HCT116 (cell line): ENCODE results near the gene PHYHIPL.

Source experiments
- ATF3 ChIP-seq: IDR thresholded peaks from 2 replicates; pipeline ENCODE4 v1.6.1; 2012
- CTCF ChIP-seq, 3 experiments: fragments of 200-600 bp in 1 of 3; sonication (generic) in 1 of 3; IDR thresholded peaks in 2 of 3; conservative IDR thresholded peaks in 1 of 3; 2 replicates each; pipeline ENCODE4 v1.5.1; 2012 to 2017; ENCODE audit warnings: low read depth in 2 of 3, low read length in 2 of 3, antibody characterized with exemption in 1 of 3, borderline replicate concordance in 1 of 3, control low read depth in 1 of 3, mild to moderate bottlenecking in 1 of 3, mixed read lengths in 1 of 3, mixed run types in 1 of 3, moderate library complexity in 1 of 3; ENCODE audit not compliant: insufficient read depth in 1 of 3
- POLR2A ChIP-seq: IDR thresholded peaks from 2 replicates; pipeline ENCODE4 v1.7.0; 2011; ENCODE audit warnings: borderline replicate concordance; ENCODE audit not compliant: insufficient read depth, insufficient read length; ENCODE audit errors: extremely low read depth
- POLR2AphosphoS5 ChIP-seq: IDR thresholded peaks from 2 replicates; pipeline ENCODE4 v1.6.1; 2011; ENCODE audit warnings: mild to moderate bottlenecking, low read depth, low read length, moderate library complexity
- ZNF274 ChIP-seq: fragments of 200-500 bp; sonication (Bioruptor generic); IDR thresholded peaks from 2 replicates; pipeline ENCODE4 v1.6.1; 2014; ENCODE audit warnings: mild to moderate bottlenecking, low read depth, low read length, inconsistent platforms

GRCh38 chr10:59258890-59259289, 82.4 kb downstream of the PHYHIPL start:
- TF ChIP-seq CTCF (IDR thresholded peaks at IDR 0.05 in 2 of 3, conservative IDR thresholded peaks at IDR 0.05 in 1 of 3; ENCODE audit: borderline replicate concordance in 1 of 3, insufficient read depth in 1 of 3, low read depth in 2 of 3, low read length in 2 of 3) (no peak), ATF3 (no peak), POLR2AphosphoS5 (no peak), POLR2A (no peak), ZNF274 (no peak)
